ENCODE measurements around the gene SNCAIP. TPM values are rescaled to one million over a fixed set of nuclear protein-coding genes. Genes with fewer than 3 reads are reported as not detected.
"Not testable (repeated sequence)": the region's sequence is repeated elsewhere in the genome, so short reads cannot be mapped to it uniquely, and the experiment has no call there.

SNCAIP gene
- total and polyA plus RNA-seq, 8 donors: 0.45 to 10.6 (median 2.6) TPM; not detected in 1

DNA sequence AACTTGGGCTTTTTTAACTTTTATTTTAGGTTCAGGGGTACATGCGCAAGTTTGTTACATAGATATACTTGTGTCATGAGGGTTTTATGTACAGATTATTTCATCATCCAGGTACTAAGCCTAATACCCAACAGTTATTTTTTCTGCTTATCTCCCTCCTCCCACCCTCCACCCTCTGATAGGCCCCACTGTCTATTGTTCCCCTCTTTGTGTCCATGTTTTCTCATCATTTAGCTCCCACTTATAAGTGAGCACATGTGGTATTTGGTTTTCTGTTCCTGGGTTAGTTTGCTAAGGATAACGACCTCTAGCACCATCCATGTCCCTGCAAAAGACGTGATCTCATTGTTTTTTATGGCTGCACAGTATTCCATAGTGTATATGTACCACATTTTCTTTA lies 172.1 kb downstream of the SNCAIP start:
- H3K9me3 ChIP-seq: no peaks in the 10 kb centered on the region
- H3K27ac ChIP-seq: no peak overlapping the region
- H3K4me1 ChIP-seq: no peaks in the 10 kb centered on the region
- no peak for TF ChIP-seq EP300 (IDR thresholded peaks at IDR 0.05)
- TF ChIP-seq POLR2AphosphoS5 (IDR thresholded peaks at IDR 0.05): no peak
- intact Hi-C loops (cut with DNase I; ENCODE audit: low total_unique reads): no loop called here
- H3K4me3 ChIP-seq: no peak overlapping the region
- H3K36me3 ChIP-seq: no peaks in the 10 kb centered on the region
- WGBS, 5 donors: 88 to 95% (median 92%) methylated on average over 3 of the region's 3 CpGs
- DNase-seq: no peak
- H3K27me3 ChIP-seq: no peaks in the 10 kb centered on the region

DNA sequence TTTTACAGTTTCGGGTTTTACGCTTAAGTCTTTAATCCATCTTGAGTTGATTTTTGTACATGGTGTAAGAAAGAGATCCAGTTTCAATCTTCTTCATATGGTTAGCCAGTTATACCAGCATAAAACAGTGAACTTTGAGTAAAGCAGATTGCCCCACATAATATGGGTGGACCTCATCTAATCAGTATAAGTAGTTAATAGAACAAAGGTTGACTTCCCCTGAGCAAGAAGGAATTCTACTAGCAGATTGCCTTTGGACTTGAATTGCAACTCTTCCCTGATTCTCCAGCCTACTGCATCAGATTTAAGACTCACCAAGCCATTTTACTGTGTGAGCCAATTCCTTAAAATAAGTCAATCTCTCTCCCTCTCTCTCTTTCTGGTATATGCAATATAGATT lies 173.2 kb downstream of the SNCAIP start:
- TF ChIP-seq, protein P1, sequence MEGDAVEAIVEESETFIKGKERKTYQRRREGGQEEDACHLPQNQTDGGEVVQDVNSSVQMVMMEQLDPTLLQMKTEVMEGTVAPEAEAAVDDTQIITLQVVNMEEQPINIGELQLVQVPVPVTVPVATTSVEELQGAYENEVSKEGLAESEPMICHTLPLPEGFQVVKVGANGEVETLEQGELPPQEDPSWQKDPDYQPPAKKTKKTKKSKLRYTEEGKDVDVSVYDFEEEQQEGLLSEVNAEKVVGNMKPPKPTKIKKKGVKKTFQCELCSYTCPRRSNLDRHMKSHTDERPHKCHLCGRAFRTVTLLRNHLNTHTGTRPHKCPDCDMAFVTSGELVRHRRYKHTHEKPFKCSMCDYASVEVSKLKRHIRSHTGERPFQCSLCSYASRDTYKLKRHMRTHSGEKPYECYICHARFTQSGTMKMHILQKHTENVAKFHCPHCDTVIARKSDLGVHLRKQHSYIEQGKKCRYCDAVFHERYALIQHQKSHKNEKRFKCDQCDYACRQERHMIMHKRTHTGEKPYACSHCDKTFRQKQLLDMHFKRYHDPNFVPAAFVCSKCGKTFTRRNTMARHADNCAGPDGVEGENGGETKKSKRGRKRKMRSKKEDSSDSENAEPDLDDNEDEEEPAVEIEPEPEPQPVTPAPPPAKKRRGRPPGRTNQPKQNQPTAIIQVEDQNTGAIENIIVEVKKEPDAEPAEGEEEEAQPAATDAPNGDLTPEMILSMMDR (IDR thresholded peaks at IDR 0.05): no peak
- TF ChIP-seq POLR2AphosphoS5 (IDR thresholded peaks at IDR 0.05) (no peak), EP300 (IDR thresholded peaks at IDR 0.05) (no peak), POLR2A (IDR thresholded peaks at IDR 0.05) (no peak)
- Histone ChIP-seq H3K4me1 (no peaks in the 10 kb centered on the region), H3K27ac (no peak overlapping the region), H3K36me3 (no peaks in the 10 kb centered on the region), H3K27me3 (no peaks in the 10 kb centered on the region), H3K4me3 (no peak overlapping the region), H3K9me3 (no peaks in the 10 kb centered on the region)
- WGBS, 5 donors: 86 to 97% (median 96%) methylated on average over 2 of the region's 2 CpGs
- intact Hi-C loops (cut with DNase I; ENCODE audit: low total_unique reads): no loop called here
- DNase-seq: no peak

DNA sequence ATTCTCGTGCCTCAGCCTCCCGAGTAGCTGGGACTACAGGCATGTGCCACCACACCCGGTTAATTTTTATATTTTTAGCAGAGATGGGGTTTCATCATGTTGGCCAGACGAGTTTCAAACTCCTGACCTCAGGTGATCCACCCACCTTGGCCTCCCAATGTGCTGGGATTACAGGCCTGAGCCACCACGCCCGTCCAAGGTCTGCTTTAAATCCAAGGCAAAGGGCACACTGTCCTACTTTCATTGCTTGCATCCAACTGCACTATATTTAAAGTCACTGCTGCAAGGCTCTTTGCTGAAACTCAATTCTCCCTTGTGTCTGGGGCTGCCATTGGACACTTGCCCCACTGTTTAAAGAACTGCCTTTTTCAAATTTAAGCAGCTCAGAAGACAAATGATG lies 174.6 kb downstream of the SNCAIP start:
- intact Hi-C loops (cut with DNase I; ENCODE audit: low total_unique reads); H3K27ac ChIP-seq; H3K36me3 ChIP-seq; H3K27me3 ChIP-seq; H3K9me3 ChIP-seq; DNase-seq; H3K4me3 ChIP-seq; H3K4me1 ChIP-seq: not testable (repeated sequence)
- WGBS, 5 donors: 80 to 92% (median 87%) methylated on average over 6 of the region's 6 CpGs

DNA sequence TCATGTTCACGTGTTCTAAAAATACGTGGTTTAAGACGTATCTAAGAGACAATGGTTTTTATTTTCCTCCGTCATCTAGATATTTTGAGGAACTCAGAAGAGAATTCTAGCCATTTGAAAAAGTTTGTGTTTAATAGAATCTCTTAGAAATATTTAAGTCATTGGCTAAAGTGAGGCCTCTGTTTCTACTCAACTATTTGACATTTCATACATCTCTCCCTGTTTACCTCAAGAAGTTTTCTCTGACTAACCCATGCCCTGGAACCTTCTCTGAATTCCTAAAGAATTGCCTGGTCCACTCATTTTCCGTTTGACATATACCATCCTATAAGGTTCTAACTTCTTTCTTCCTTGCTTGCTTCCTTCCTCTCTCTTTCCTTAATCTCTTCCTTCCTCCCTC lies 178.7 kb downstream of the SNCAIP start:
- H3K27ac ChIP-seq: no peak overlapping the region
- no peak overlapping the region for H3K4me3 ChIP-seq
- intact Hi-C loops (cut with DNase I; ENCODE audit: low total_unique reads): no loop called here
- 77 to 91% (median 79%) methylated on average over 5 of the region's 5 CpGs for WGBS, 5 donors
- H3K9me3 ChIP-seq: no peaks in the 10 kb centered on the region
- no peaks in the 10 kb centered on the region for H3K27me3 ChIP-seq
- TF ChIP-seq POLR2A (IDR thresholded peaks at IDR 0.05): no peak
- TF ChIP-seq, protein P1 (IDR thresholded peaks at IDR 0.05): no peak
- no peak for TF ChIP-seq EP300 (IDR thresholded peaks at IDR 0.05)
- TF ChIP-seq POLR2AphosphoS5 (IDR thresholded peaks at IDR 0.05): no peak
- DNase-seq: no peak
- no peaks in the 10 kb centered on the region for H3K36me3 ChIP-seq
- peaks cover 6 to 15% (median 7%) of the 10 kb centered on the region in 4 donors for H3K4me1 ChIP-seq

DNA sequence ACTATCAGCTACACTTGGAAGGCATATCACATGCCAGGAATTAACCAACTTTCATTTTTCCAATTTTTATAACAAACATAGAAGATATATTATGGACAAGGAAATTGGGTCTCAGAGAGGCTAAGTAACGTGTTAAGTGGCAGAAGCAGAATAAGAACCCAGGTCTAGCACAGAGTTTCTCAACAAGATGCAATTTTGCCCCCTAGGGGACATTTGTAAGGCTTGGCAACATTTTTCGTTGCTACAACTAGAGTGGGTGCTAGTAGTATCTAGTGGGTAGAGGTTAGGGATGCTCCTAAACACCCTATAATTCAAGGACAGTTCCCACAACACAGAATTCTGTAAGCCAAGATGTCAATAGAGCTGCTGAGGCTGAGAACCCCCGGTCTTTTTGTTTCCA lies 180.6 kb downstream of the SNCAIP start:
- TF ChIP-seq POLR2A (IDR thresholded peaks at IDR 0.05) (no peak), POLR2AphosphoS5 (IDR thresholded peaks at IDR 0.05) (no peak), EP300 (IDR thresholded peaks at IDR 0.05) (no peak)
- TF ChIP-seq, protein P1 (IDR thresholded peaks at IDR 0.05): no peak
- 29 to 62% (median 46%) methylated on average over 3 of the region's 3 CpGs for WGBS, 5 donors
- no peaks in the 10 kb centered on the region for H3K36me3 ChIP-seq
- H3K9me3 ChIP-seq: no peaks in the 10 kb centered on the region
- DNase-seq: no peak
- no peaks in the 10 kb centered on the region for H3K27me3 ChIP-seq
- H3K27ac ChIP-seq: no peak overlapping the region
- no peak overlapping the region for H3K4me3 ChIP-seq
- H3K4me1 ChIP-seq: peaks cover 6 to 15% (median 7%) of the 10 kb centered on the region in 4 donors
- intact Hi-C loops (cut with DNase I; ENCODE audit: low total_unique reads): no loop called here

All from stomach (tissue), 9 donors.